ENCODE results near the gene ACVR2A. TPM values are rescaled to one million over a fixed set of nuclear protein-coding genes. Genes with fewer than 3 reads are reported as not detected.

ACVR2A gene
- total RNA-seq, 4 donors from 2014 or later: 23.0 to 48.1 (median 23.8) TPM

- WGBS, 2 donors (ENCODE audit: low coverage in 1 of 2): 75 to 77% methylated on average over 2 of the region's 2 CpGs
- ATAC-seq: no peak
- H3K9me3 ChIP-seq: no peaks in the 10 kb centered on the region
- TF ChIP-seq CTCF (IDR thresholded peaks at IDR 0.05) (no peak), POLR2AphosphoS5 (IDR thresholded peaks at IDR 0.05) (no peak)
- peaks cover under 1 to 68% (median 3%) of the 10 kb centered on the region in 3 donors for H3K4me1 ChIP-seq
- no peak overlapping the region for H3K4me3 ChIP-seq
- H3K27ac ChIP-seq: peak overlapping the region in 1 of 4 donors; percentile 13
- H3K36me3 ChIP-seq: no peaks in the 10 kb centered on the region
- H3K27me3 ChIP-seq: no peaks in the 10 kb centered on the region
Measured at GRCh38 chr2:147886136-147886535, 41.3 kb downstream of the ACVR2A start.

- 42 to 54% methylated on average over 2 to 3 of the region's 3 CpGs for WGBS, 2 donors (ENCODE audit: low coverage in 1 of 2)
- Histone ChIP-seq H3K27ac (no peak overlapping the region), H3K36me3 (no peaks in the 10 kb centered on the region), H3K27me3 (no peaks in the 10 kb centered on the region), H3K4me3 (no peak overlapping the region), H3K9me3 (no peaks in the 10 kb centered on the region), H3K4me1 (peaks cover 0 to 44% (median 3%) of the 10 kb centered on the region in 3 donors)
- no peak for ATAC-seq
- no peak for TF ChIP-seq POLR2AphosphoS5 (IDR thresholded peaks at IDR 0.05)
- no peak for TF ChIP-seq EP300 (IDR thresholded peaks at IDR 0.05)
- no peak for TF ChIP-seq CTCF (IDR thresholded peaks at IDR 0.05)
- no peak for TF ChIP-seq POLR2A (IDR thresholded peaks at IDR 0.05)
Measured at GRCh38 chr2:147888680-147889079, 43.9 kb downstream of the ACVR2A start.

GRCh38 chr2:147904051-147904450 is 59.2 kb downstream of the ACVR2A start:
- Histone ChIP-seq H3K4me3 (no peak overlapping the region), H3K36me3 (peaks cover 0 to 8% of the 10 kb centered on the region in 2 donors), H3K27ac (no peak overlapping the region), H3K27me3 (no peaks in the 10 kb centered on the region), H3K4me1 (peaks cover 0 to 18% (median 0%) of the 10 kb centered on the region in 3 donors), H3K9me3 (no peaks in the 10 kb centered on the region)
- TF ChIP-seq POLR2AphosphoS5 (IDR thresholded peaks at IDR 0.05) (no peak), EP300 (IDR thresholded peaks at IDR 0.05) (no peak), CTCF (IDR thresholded peaks at IDR 0.05) (no peak), POLR2A (IDR thresholded peaks at IDR 0.05) (no peak)
- ATAC-seq: no peak
- 90 to 92% methylated on average over 4 of the region's 4 CpGs for WGBS, 2 donors (ENCODE audit: low coverage in 1 of 2)

- no peaks in the 10 kb centered on the region for H3K9me3 ChIP-seq
- H3K36me3 ChIP-seq: no peaks in the 10 kb centered on the region
- H3K27me3 ChIP-seq: no peaks in the 10 kb centered on the region
- no peak overlapping the region for H3K4me3 ChIP-seq
- TF ChIP-seq POLR2A (IDR thresholded peaks at IDR 0.05) (no peak), CTCF (IDR thresholded peaks at IDR 0.05) (no peak), EP300 (IDR thresholded peaks at IDR 0.05) (no peak), POLR2AphosphoS5 (IDR thresholded peaks at IDR 0.05) (no peak)
- H3K4me1 ChIP-seq: peaks cover 0 to 31% (median 6%) of the 10 kb centered on the region in 3 donors
- 87 to 100% methylated on average over 2 of the region's 2 CpGs for WGBS, 2 donors (ENCODE audit: low coverage in 1 of 2)
- H3K27ac ChIP-seq: no peak overlapping the region
- no peak for ATAC-seq
Measured at GRCh38 chr2:147909178-147909577, 64.3 kb downstream of the ACVR2A start.

- no peak overlapping the region for H3K27ac ChIP-seq
- H3K27me3 ChIP-seq: no peaks in the 10 kb centered on the region
- 0% methylated on average over 2 of the region's 2 CpGs for WGBS, 2 donors (ENCODE audit: low coverage in 1 of 2)
- no peak for TF ChIP-seq POLR2A (IDR thresholded peaks at IDR 0.05)
- peak; percentile 77 to 89 (median 81) for TF ChIP-seq CTCF (IDR thresholded peaks at IDR 0.05)
- TF ChIP-seq POLR2AphosphoS5 (IDR thresholded peaks at IDR 0.05): no peak
- TF ChIP-seq EP300 (IDR thresholded peaks at IDR 0.05): no peak
- no peaks in the 10 kb centered on the region for H3K9me3 ChIP-seq
- H3K4me1 ChIP-seq: peaks cover 0 to 36% (median 7%) of the 10 kb centered on the region in 3 donors
- ATAC-seq: no peak
- H3K36me3 ChIP-seq: peaks cover 0 to 6% of the 10 kb centered on the region in 2 donors
- no peak overlapping the region for H3K4me3 ChIP-seq
Measured at GRCh38 chr2:147910990-147911473, 66.2 kb downstream of the ACVR2A start.
